DMS114 treated with DMSO at 0.1 percent for 48 hours (cell line): ENCODE results near the gene ST3GAL3.

Experiments
- DNase-seq: peaks from one replicate; lab custom pipeline; 2025; ENCODE audit not compliant: unreplicated experiment; lab: John Stamatoyannopoulos, UW

The ST3GAL3 gene

DNA sequence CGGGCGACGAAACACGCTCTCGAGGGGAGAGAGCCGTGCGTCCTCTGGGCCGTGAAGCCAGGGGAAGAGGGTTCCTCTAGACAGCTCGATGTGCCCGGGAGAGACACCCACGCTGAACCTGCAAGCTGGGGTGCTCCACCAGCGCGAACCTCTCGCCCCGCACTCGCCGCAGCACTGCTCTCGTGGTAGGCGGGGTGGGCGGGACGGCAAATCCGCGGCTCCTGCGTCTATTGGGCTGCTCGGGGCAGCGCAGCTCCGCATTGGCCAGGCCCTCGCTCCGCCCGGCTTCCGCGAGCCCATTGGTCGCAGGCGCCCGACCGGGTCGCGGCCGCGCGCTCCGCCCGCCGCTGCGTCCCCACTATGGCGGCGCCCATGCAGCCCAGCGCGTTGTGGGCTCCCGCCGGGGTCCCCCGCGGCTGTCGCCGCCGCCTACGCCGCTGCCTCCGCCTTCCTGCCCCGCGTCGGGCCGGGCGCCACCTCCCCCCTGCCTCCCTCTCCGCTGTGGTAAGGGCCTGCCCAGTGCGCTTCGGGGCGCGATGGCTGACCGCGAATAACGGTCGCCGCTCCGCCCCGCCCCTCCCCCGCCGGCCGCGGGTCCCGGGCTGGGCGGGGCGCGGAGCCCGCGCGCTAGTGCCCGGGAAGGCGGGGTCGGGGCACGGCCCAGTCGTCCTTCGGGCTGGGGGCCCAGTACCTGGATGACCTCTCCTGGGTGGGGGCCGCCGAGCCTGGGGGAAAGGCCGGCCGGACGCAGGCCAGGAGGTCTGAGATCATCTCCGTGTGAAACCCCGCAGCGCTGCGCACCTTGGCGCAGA, at the start of gene ST3GAL3:
ST3GAL3 (plus strand) TSS at position 347 of the 812 bp plus-strand sequence. CDS start 28,727 bp downstream, outside the sequence.
- DNase-seq = peak; percentile 79

DNA sequence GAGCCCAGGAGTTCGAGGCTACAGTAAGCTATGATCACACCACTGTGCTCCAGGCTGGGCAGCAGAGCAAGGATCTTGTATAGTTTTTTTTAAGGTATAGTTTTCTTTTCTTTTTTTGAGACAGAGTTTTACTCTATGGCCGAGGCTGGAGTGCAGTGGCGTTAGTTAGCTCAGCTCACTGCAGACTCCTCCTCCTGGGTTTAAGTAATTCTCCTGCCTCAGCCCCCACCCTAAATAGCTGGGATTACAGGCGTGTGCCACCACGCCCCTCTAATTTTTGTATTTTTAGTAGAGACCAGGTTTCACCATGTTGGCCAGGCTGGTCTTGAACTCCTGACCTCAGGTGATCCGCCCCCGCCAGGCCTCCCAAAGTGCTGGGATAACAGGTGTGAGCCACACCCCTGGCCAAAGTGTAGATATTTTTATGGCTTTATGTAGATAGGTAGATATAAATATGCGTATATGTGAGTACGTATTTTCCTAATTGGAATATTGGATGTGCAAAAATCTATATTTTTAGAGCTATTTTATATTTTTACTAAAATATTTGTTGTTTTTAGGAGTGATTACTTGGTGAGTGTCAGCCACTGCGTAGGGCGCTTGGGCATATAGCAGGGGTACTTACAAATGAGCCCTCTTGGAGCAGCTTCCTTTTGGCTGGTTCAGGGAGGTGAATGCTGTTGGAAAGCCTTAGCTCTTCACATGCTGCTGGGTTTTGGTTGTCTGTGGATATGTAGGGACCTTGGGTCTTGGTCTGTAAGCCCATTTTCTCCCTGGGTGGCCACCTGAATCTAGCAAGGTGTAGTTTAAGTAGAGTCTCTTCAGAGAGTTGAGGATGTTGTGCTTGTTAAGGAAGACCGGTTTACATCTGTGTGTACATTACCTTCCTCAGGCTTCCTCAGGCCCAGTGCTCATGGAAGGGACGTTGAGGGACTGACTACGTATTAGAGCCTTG, 47.8 kb upstream of the ST3GAL3 start:
- DNase-seq = no peak

DNA sequence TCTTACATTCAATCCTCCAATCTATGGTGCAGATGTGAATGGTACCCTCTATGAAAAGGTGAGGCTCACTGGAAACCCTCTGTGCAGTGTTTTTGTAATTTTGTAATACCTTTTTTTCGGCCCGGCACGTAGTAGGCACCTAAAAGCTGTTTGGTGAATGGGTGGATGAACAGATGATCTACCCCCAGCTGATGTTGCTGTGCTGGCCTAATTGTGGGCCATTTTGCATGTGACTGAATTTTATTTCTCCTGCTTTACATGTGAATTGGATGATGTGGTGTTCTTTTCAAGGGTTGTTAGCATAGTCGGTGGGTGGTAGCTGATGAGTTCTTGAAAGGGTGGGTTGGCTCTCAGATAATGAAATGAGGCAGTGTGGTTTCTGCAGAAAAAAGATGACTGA, 47.0 kb upstream of the ST3GAL3 start:
- DNase-seq = no peak

DNA sequence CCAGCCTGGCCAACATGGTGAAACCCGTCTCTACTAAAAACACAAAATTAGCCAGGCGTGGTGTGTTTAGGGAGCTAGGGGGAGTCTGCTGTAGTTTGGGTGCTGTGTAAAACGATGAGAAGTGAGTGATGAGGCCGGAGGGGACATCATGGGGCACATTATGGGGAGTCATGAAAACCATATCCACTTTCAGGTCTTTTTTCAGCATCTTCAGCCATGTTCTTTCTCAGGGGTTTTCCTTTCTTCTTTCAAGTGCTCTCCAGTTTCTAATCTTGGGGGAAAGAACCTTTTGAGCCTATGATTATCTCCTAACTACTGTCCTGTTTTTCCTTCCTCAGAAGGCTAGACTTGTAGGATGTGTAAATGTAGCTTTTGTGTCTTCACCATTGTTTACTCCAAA, 43.0 kb upstream of the ST3GAL3 start:
- DNase-seq = no peak

GRCh38 chr1:43666608-43667007, 40.7 kb upstream of the ST3GAL3 start:
- DNase-seq = no peak

DNA sequence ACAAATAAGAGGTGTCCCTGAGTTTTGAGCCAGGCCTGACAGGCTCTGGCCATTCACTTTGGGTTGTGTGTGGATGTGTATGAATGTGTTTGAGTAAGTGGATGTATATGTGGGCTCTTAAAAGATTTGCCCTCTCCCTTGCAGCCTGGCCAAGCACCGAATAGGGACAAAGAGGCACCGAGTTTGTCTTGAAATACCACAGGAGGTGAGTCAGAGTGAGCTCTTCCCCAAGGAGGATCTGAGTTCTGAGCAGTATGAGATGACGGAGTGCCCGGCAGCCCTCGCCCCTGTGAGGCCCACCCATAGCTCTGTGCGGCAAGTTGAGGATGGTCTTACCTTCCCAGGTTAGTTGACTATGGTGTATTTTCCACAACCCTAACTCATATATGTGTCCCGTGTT, 38.4 kb upstream of the ST3GAL3 start:
- no peak for DNase-seq

DNA sequence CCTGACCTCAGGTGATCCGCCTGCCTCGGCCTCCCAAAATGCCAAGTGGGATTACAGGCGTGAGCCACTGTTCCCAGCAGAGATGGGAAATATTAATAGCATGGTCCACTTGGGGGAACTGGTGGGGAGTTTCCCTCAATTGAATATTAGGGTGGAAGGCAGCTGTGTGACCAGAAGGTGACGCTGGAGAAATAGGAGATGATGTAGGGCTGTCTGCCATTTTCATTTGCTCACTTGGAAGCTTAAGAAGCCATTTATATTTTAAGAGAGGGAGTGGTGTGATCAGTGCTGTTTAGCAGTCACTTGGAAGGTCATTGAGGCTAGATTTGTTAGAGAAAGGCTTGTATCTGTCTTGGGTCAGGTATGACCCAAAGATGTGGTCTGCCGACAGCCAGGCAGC, 37.5 kb upstream of the ST3GAL3 start:
- no peak for DNase-seq

DNA sequence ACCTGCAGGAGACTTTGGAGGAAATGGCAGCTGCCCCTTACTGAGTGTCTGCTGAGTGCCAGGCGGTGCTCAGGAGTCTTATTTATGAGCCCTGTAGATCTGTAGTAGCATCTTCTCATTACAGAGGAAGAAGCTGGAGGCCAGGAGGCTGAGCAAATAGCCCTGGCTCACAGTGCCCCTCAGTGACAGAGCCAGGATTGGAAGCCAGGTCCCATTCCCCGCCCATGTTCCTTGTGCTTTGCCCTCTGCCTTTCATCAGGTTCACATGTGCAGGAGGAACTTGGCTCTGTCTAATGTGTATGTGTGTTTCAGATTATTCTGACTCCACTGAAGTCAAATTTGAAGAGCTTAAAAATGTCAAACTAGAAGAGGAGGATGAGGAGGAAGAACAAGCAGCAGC, 36.1 kb upstream of the ST3GAL3 start:
- no peak for DNase-seq

- no peak for DNase-seq
Measured at GRCh38 chr1:43671626-43672330, 35.6 kb upstream of the ST3GAL3 start.

DNA sequence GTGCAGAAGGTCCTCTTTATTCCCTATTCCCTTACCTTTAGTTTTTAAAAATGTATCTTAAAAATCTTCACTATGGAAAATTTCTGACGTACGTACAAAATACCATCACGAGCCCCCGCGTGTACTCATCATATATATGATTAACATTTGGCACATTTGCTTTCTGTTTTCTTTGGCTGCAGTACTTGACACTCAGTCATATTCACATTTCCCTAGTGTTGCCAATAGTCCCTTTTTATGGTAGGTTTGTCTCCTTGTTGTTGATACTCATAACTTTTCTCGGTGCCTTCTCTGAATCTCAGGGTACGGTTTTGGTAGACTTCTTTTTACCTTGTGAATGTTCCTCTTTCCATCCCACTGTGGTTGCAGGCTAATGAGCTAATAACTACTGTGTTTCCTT, 34.1 kb upstream of the ST3GAL3 start:
- no peak for DNase-seq

- no peak for DNase-seq
Measured at GRCh38 chr1:43678940-43679339, 28.4 kb upstream of the ST3GAL3 start.

DNA sequence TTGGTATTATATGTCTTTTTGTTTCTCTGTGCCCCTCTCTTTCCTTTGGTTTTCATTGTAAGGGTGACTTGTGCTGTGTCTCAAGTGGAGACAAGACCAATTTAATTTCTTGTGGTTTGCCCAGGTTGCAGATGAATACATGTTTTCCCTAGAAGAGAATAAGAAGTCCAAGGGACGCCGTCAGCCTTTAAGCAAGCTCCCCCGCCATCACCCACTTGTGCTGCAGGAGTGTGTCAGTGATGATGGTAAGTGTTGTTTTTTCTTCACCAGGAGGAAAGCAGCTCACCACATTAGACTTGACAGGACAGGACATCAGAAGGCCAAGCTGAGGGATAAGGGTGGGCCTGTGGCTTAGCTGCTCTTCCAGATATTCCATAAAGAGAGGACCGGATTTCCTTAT, 23.8 kb upstream of the ST3GAL3 start:
- no peak for DNase-seq

DNA sequence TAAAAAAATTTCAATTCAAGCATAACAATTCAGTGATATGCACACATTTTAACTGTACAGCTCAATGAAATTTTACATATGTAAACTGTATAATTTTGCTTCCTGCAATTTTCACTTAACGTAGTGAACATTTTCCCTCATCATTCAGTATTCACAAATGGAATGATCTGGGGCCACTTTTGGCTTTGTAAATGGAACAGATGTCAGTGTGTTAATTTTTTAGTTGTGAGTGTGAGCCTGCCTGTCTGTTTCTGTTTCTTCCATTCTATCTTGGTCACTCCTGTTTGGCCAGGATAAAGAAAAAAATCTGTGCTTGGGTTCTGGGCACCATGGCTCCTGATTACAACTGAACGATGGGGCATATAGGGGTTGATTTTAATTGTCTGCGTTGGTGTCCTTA, 20.5 kb upstream of the ST3GAL3 start:
- no peak for DNase-seq

GRCh38 chr1:43687301-43688108, 19.8 kb upstream of the ST3GAL3 start:
- no peak for DNase-seq

DNA sequence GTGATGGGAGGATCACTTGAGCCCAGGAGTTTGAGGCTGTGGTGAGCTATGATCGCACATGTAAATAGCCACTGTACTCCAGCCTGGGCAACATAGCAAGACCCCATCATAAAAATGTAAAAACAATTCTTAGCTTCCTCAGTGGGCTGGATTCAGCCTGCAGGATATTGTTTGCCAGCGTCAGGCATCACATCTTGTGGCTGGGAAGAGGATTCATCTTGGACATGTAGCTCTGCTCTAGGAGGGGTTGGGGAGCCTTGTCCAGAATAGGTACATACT, 19.3 kb upstream of the ST3GAL3 start:
- no peak for DNase-seq

- no peak for DNase-seq
Measured at GRCh38 chr1:43688594-43689000, 18.7 kb upstream of the ST3GAL3 start.

DNA sequence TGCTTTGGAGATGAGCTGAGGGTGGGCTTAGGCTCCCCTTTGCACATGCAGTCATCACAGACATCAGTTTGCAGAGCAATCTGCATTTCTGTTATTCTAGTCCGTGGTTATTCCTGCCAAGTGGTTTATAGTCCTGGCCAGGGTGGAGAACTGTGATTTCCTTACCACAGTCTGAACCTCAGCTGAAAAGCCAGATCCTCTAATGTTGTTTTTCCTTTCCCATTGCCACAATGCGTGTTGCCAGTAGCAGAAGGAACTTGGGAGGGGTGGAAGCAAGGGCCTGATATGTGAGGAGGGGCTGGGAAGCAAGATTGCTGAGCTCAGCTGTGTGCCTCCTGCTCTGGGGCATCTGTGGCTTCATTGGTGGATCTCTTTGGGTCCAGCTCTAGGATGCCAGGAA, 18.0 kb upstream of the ST3GAL3 start:
- no peak for DNase-seq

GRCh38 chr1:43691871-43692815, 15.2 kb upstream of the ST3GAL3 start:
- no peak for DNase-seq

DNA sequence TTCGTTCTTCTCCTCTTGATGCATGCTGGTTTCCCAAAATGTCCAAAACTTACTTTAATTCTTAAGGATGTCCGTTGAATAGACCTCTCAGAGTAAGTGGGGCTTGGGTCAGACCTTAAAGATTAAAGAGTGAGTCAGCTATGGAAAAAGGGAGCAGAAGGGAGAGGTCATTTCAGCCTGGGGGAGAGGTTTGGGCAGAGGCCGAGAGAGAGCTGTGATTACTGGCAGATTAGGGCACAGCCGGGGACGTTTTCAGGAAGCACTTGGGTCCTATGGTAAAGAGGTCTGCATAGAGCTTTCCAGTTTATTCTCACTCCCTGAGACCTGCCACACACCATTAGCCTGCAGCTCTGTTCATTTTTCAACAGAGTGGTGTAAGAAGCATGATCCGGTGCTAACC, 14.0 kb upstream of the ST3GAL3 start:
- DNase-seq = no peak

DNA sequence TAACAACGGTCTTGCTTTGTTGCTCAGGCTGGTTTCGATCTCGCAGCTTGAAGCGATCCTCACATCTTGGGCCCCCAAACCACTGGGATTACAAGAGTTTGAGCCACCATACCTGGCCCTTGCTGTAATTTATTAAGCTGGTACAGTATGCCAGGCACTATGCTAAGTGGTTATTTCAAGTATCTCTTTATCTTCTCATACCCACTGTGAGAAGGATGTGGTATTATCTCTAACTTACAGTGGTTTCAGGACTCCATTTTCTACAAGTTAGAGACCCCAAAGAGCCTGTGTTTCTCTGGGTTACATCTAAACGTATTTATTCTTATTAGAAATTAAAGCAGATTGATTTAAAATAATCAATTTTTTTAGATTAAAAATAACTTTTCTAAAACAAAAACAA, 8.1 kb upstream of the ST3GAL3 start:
- no peak for DNase-seq
